Stimulated activated effector memory CD8-positive, alpha-beta T cell treated with anti-CD3 and anti-CD28 coated beads, Interleukin-12 subunit alpha, Interleukin-12 subunit beta, amount 100 ng/mL, for 72 hours (primary cell): Measurements from ENCODE around the gene TBC1D10B.
"Not testable (repeated sequence)": the region's sequence is repeated elsewhere in the genome, so short reads cannot be mapped to it uniquely, and the experiment has no call there.

ENCODE experiments used
- ATAC-seq: fragments of 150-1000 bp; cut with Tn5 transposase; 2 replicates; pipeline ENCODE4 v1.10.0; 2021
- DNase-seq, 2 donors: peaks; one replicate each; pipeline ENCODE4 v3.0.0; 2021 to 2022; ENCODE audit warnings: low spot score in 2 of 2
- H3K27ac Mint-ChIP-seq: one replicate; pipeline ENCODE4 v1.8.0; 2022; ENCODE audit warnings: mild to moderate bottlenecking, mixed read lengths
- H3K36me3 Mint-ChIP-seq: one replicate; pipeline ENCODE4 v1.8.0; 2022; ENCODE audit warnings: mild to moderate bottlenecking, mixed read lengths
- H3K4me1 Mint-ChIP-seq: one replicate; pipeline ENCODE4 v1.8.0; 2022; ENCODE audit warnings: mixed read lengths
- H3K4me3 Mint-ChIP-seq: one replicate; pipeline ENCODE4 v1.8.0; 2022; ENCODE audit warnings: mild to moderate bottlenecking, mixed read lengths
- H3K9me3 Mint-ChIP-seq: one replicate; pipeline ENCODE4 v1.8.0; 2022; ENCODE audit warnings: mixed read lengths

TBC1D10B gene

GRCh38 chr16:30406795-30407101, 36.5 kb upstream of the TBC1D10B start:
- peak; percentile 31 for ATAC-seq

GRCh38 chr16:30401768-30402425, 31.6 kb upstream of the TBC1D10B start:
- H3K4me3 Mint-ChIP-seq, result peak overlapping the region; percentile 84
- no peak overlapping the region for H3K27ac Mint-ChIP-seq
- ATAC-seq (no peak), DNase-seq (no peak)
- peaks cover 27% of the 10 kb centered on the region for H3K36me3 Mint-ChIP-seq
- H3K9me3 Mint-ChIP-seq, result no peaks in the 10 kb centered on the region
- H3K4me1 Mint-ChIP-seq, result peaks cover 40% of the 10 kb centered on the region

More at GRCh38 chr16:30406795-30407101, 36.5 kb upstream of the TBC1D10B start:
- Mint-ChIP-seq H3K4me3 (peak overlapping the region; percentile 88), H3K27ac (peak overlapping the region; percentile 96), H3K36me3 (peaks cover 36% of the 10 kb centered on the region), H3K9me3 (no peaks in the 10 kb centered on the region), H3K4me1 (peaks cover 36% of the 10 kb centered on the region)
- no peak for DNase-seq

- DNase-seq, result no peak
- no peak for ATAC-seq
- peaks cover 35% of the 10 kb centered on the region for H3K36me3 Mint-ChIP-seq
- H3K4me1 Mint-ChIP-seq, result peaks cover 55% of the 10 kb centered on the region
- H3K4me3 Mint-ChIP-seq, result peak overlapping the region; percentile 84
- peak overlapping the region; percentile 91 for H3K27ac Mint-ChIP-seq
- H3K9me3 Mint-ChIP-seq, result no peaks in the 10 kb centered on the region
These were observed 29.3 kb upstream of the TBC1D10B start for GRCh38 chr16:30399435-30400186.

- Mint-ChIP-seq H3K4me1 (peaks cover 59% of the 10 kb centered on the region), H3K9me3 (no peaks in the 10 kb centered on the region), H3K36me3 (peaks cover 35% of the 10 kb centered on the region), H3K4me3 (peak overlapping the region; percentile 84), H3K27ac (no peak overlapping the region)
- DNase-seq (no peak), ATAC-seq (no peak)
These were observed 28.6 kb upstream of the TBC1D10B start for GRCh38 chr16:30398661-30399434.

GRCh38 chr16:30397776-30398660, 27.7 kb upstream of the TBC1D10B start:
- Mint-ChIP-seq H3K9me3 (no peaks in the 10 kb centered on the region), H3K4me1 (peaks cover 59% of the 10 kb centered on the region), H3K4me3 (peak overlapping the region; percentile 84), H3K36me3 (peaks cover 35% of the 10 kb centered on the region), H3K27ac (no peak overlapping the region)
- ATAC-seq, result peak; percentile 9
- DNase-seq, result peak in 1 of 2 donors; percentile 63

GRCh38 chr16:30397056-30397455, 26.8 kb upstream of the TBC1D10B start:
- Mint-ChIP-seq H3K4me1 (peaks cover 59% of the 10 kb centered on the region), H3K36me3 (peaks cover 35% of the 10 kb centered on the region), H3K4me3 (peak overlapping the region; percentile 83), H3K27ac (peak overlapping the region; percentile 78), H3K9me3 (no peaks in the 10 kb centered on the region)
- no peak for ATAC-seq
- DNase-seq, result no peak

- not testable (repeated sequence) for H3K9me3 Mint-ChIP-seq, DNase-seq, ATAC-seq
- peaks cover 56% of the 10 kb centered on the region for H3K4me1 Mint-ChIP-seq
- H3K27ac Mint-ChIP-seq, result peak overlapping the region; percentile 78
- peaks cover 35% of the 10 kb centered on the region for H3K36me3 Mint-ChIP-seq
- peak overlapping the region; percentile 83 for H3K4me3 Mint-ChIP-seq
These were observed 26.3 kb upstream of the TBC1D10B start for GRCh38 chr16:30396627-30397026.

- peaks cover 51% of the 10 kb centered on the region for H3K4me1 Mint-ChIP-seq
- H3K9me3 Mint-ChIP-seq, result no peaks in the 10 kb centered on the region
- ATAC-seq (no peak), DNase-seq (no peak)
- H3K4me3 Mint-ChIP-seq, result peak overlapping the region; percentile 83
- H3K36me3 Mint-ChIP-seq, result peaks cover 35% of the 10 kb centered on the region
- peak overlapping the region; percentile 78 for H3K27ac Mint-ChIP-seq
These were observed 25.8 kb upstream of the TBC1D10B start for GRCh38 chr16:30395992-30396585.

GRCh38 chr16:30395155-30395991, 25.1 kb upstream of the TBC1D10B start, which contains the start of gene ZNF48:
Gene ZNF48 (plus strand): TSS chr16:30395420. CDS start chr16:30395795, 375 bp downstream.
- H3K4me3 Mint-ChIP-seq, result peak within 1 kb of the TSS; percentile 83
- H3K4me1 Mint-ChIP-seq, result peaks cover 45% of the 10 kb centered on the region
- no peaks in the 10 kb centered on the region for H3K9me3 Mint-ChIP-seq
- ATAC-seq (peak; percentile 75), DNase-seq (peak; percentile 53 to 82)
- H3K36me3 Mint-ChIP-seq, result peaks cover 35% of the 10 kb centered on the region
- H3K27ac Mint-ChIP-seq, result peak within 1 kb of the TSS; percentile 93

- no peak for DNase-seq
- peak overlapping the region; percentile 93 for H3K27ac Mint-ChIP-seq
- H3K36me3 Mint-ChIP-seq, result peaks cover 28% of the 10 kb centered on the region
- ATAC-seq, result no peak
- H3K9me3 Mint-ChIP-seq, result no peaks in the 10 kb centered on the region
- peak overlapping the region; percentile 83 for H3K4me3 Mint-ChIP-seq
- H3K4me1 Mint-ChIP-seq, result peaks cover 39% of the 10 kb centered on the region
These were observed 24.4 kb upstream of the TBC1D10B start for GRCh38 chr16:30394592-30395154.

GRCh38 chr16:30383521-30383920, 13.2 kb upstream of the TBC1D10B start:
- Mint-ChIP-seq H3K9me3 (no peaks in the 10 kb centered on the region), H3K27ac (peak overlapping the region; percentile 96), H3K4me1 (peaks cover 52% of the 10 kb centered on the region), H3K4me3 (peak overlapping the region; percentile 97), H3K36me3 (peaks cover 19% of the 10 kb centered on the region)
- ATAC-seq (no peak), DNase-seq (no peak)

- peak; percentile 65 for ATAC-seq
- DNase-seq, result peak; percentile 58 to 88
- Mint-ChIP-seq H3K4me1 (peaks cover 64% of the 10 kb centered on the region), H3K9me3 (no peaks in the 10 kb centered on the region), H3K27ac (peak within 1 kb of the TSS; percentile 96), H3K4me3 (peak within 1 kb of the TSS; percentile 97), H3K36me3 (peaks cover 32% of the 10 kb centered on the region)
These were observed 12.0 kb upstream of the TBC1D10B start, which contains the start of gene SEPTIN1 for GRCh38 chr16:30382111-30382881. Gene SEPTIN1 (minus strand): TSS chr16:30382561. CDS start chr16:30382542, 19 bp downstream.
